ENCODE results near the gene ABCA6. TPM values are rescaled to one million over a fixed set of nuclear protein-coding genes. Genes with fewer than 3 reads are reported as not detected.

Gene ABCA6
- total and polyA plus RNA-seq, 4 donors: 1.9 to 132 (median 8.7) TPM

DNA sequence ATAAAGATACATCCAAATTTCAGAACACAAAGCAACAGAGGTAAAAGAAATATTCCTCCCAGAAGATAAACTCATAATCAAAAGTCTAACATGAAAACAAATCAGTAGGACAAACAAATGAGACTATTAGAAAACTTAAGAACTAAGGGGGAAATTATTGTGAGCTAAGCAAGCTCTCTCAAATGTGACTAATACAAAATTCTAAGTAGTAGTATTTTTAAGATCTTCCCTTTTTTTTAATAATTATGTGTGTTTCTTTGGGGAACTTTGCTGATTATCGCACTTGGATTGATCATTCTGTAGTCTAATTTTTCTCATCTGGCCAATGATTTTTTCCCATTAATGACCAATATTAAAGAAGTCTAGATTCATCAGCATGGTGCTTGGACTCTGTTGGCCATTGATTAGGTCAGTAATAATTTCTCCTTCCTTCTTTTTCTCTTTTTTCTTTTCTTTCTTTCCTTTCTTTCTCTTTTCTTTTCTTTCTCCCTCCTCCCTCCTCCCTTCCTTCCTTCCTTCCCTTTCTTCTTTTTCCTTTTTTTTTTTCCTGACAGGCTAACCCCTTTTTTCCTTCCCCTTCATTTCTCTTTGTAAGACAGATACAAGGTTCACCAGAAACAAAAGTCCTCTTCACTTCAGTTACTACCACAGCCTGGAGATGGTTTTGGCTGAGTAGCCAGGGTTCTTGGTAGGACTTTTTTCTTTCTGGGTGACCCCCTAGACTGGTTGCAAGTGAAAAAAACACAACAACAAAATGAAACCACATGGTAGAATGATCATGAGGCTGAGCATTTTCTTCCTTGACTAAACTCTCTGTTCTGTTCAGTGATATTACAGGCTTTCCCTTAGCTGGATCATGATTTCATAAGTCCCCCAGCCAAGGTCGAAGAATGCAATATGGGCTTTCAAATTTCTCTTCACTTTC, 2.9 kb upstream of the ABCA6 start:
- no peak overlapping the region for H3K9ac ChIP-seq (ENCODE audit: insufficient read depth in 1 of 2, low read length in 2 of 2)
- WGBS, 2 donors: 92 to 93% methylated on average over 2 of the region's 2 CpGs
- TF ChIP-seq CTCF (IDR thresholded peaks at IDR 0.05; ENCODE audit: control extremely low read depth, extremely low read depth): no peak
- DNase-seq: peak in 1 of 3 donors; percentile 3
- no peaks in the 10 kb centered on the region for H3K36me3 ChIP-seq (ENCODE audit: control insufficient read depth in 4 of 4, insufficient read depth in 4 of 4, low read length in 4 of 4)
- ATAC-seq (ENCODE audit: insufficient read depth, low FRiP score): no peak
- no peaks in the 10 kb centered on the region for H3K27me3 ChIP-seq (ENCODE audit: control insufficient read depth in 3 of 3, insufficient read depth in 3 of 3, low read length in 2 of 3)
- peaks cover 0 to 20% (median 6%) of the 10 kb centered on the region in 5 donors for H3K4me1 ChIP-seq (ENCODE audit: control insufficient read depth in 5 of 5, insufficient read depth in 5 of 5, low read length in 5 of 5)
- H3K9me3 ChIP-seq (ENCODE audit: control insufficient read depth in 4 of 4, insufficient read depth in 3 of 4, low read length in 3 of 4): no peaks in the 10 kb centered on the region
- H3K4me3 ChIP-seq: no peak overlapping the region
- no peak overlapping the region for H3K27ac ChIP-seq (ENCODE audit: low read depth in 1 of 2, low read length in 1 of 2)

- Histone ChIP-seq H3K36me3 (ENCODE audit: control insufficient read depth in 4 of 4, insufficient read depth in 4 of 4, low read length in 4 of 4) (no peaks in the 10 kb centered on the region), H3K4me3 (no peak overlapping the region), H3K9ac (ENCODE audit: insufficient read depth in 1 of 2, low read length in 2 of 2) (no peak overlapping the region), H3K9me3 (ENCODE audit: control insufficient read depth in 4 of 4, insufficient read depth in 3 of 4, low read length in 3 of 4) (no peaks in the 10 kb centered on the region), H3K27ac (ENCODE audit: low read depth in 1 of 2, low read length in 1 of 2) (no peak overlapping the region), H3K4me1 (ENCODE audit: control insufficient read depth in 5 of 5, insufficient read depth in 5 of 5, low read length in 5 of 5) (peaks cover 0 to 20% (median 6%) of the 10 kb centered on the region in 5 donors), H3K27me3 (ENCODE audit: control insufficient read depth in 3 of 3, insufficient read depth in 3 of 3, low read length in 2 of 3) (no peaks in the 10 kb centered on the region)
- DNase-seq (peak in 1 of 3 donors; percentile 23), ATAC-seq (ENCODE audit: insufficient read depth, low FRiP score) (no peak)
- no peak for TF ChIP-seq CTCF (IDR thresholded peaks at IDR 0.05; ENCODE audit: control extremely low read depth, extremely low read depth)
- WGBS, 2 donors: 91 to 92% methylated on average over 3 of the region's 3 CpGs
Measured at GRCh38 chr17:69143683-69144231, 2.1 kb upstream of the ABCA6 start.

DNA sequence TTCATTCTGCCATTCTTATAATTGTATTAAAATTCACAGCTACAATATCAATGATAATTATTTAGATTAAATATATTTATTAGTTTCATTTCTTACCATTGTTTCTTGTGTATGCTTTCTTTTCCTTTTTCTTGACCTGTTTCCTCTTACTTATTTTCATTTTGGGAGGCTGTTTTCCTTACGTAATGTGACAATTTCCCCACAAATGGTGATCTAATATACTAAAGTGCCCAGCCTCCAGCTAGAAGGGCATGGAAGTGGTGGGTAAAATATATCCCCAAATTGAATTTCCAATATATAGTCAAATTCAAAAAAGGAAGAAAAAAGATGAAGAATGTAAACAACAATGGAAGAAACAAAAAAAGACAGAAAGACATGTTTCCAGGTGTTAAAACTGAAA, 1.5 kb upstream of the ABCA6 start:
- 48 to 78% methylated on average over 1 of the region's 1 CpG for WGBS, 2 donors

More for the DNA sequence above, 1.5 kb upstream of the ABCA6 start:
- Histone ChIP-seq H3K36me3 (ENCODE audit: control insufficient read depth in 4 of 4, insufficient read depth in 4 of 4, low read length in 4 of 4) (peaks cover 0 to under 1% (median 0%) of the 10 kb centered on the region in 4 donors), H3K4me3 (no peak overlapping the region), H3K9me3 (ENCODE audit: control insufficient read depth in 4 of 4, insufficient read depth in 3 of 4, low read length in 3 of 4) (no peaks in the 10 kb centered on the region), H3K4me1 (ENCODE audit: control insufficient read depth in 5 of 5, insufficient read depth in 5 of 5, low read length in 5 of 5) (peaks cover 0 to 20% (median 6%) of the 10 kb centered on the region in 5 donors), H3K27ac (ENCODE audit: low read depth in 1 of 2, low read length in 1 of 2) (no peak overlapping the region), H3K27me3 (ENCODE audit: control insufficient read depth in 3 of 3, insufficient read depth in 3 of 3, low read length in 2 of 3) (no peaks in the 10 kb centered on the region), H3K9ac (ENCODE audit: insufficient read depth in 1 of 2, low read length in 2 of 2) (no peak overlapping the region)
- no peak for TF ChIP-seq CTCF (IDR thresholded peaks at IDR 0.05; ENCODE audit: control extremely low read depth, extremely low read depth)
- ATAC-seq (ENCODE audit: insufficient read depth, low FRiP score): no peak
- DNase-seq: no peak

Measured in lung (tissue), 12 donors.